Right lobe of liver (tissue), 4 donors: ENCODE measurements around the gene AMIGO3.

ENCODE experiments used
- CTCF ChIP-seq, 4 donors: fragments of 200-600 bp in 3 of 4; fragments of 450-650 bp in 1 of 4; IDR thresholded peaks; one replicate each; pipeline versions ENCODE4 v1.5.1 to v1.8.0; 2016 to 2022; ENCODE audit warnings: antibody characterized with exemption in 4 of 4, mild to moderate bottlenecking in 2 of 4
- POLR2A ChIP-seq: fragments of 450-650 bp; IDR thresholded peaks from one replicate; pipeline ENCODE4 v1.6.1; 2017; ENCODE audit warnings: antibody characterized with exemption, mild to moderate bottlenecking
- donor health status: DM: no; HTN: no; CAD: no.
- donor health status: DM: no; HTN: no; CAD: no.
- donor health status: DM: no; HTN: yes; CAD: no.

- TF ChIP-seq CTCF (IDR thresholded peaks at IDR 0.05) (no peak), POLR2A (no peak)
Observed at GRCh38 chr3:49722896-49723295, 3.4 kb upstream of the AMIGO3 start.
